Activated T-cell treated with anti-CD3 and anti-CD28 coated beads, Interleukin-2, amount 50 U/mL, for 72 hours (primary cell): ENCODE measurements around the gene DESI2. TPM values are rescaled to one million over a fixed set of nuclear protein-coding genes. Genes with fewer than 3 reads are reported as not detected.
"Not testable (repeated sequence)": the region's sequence is repeated elsewhere in the genome, so short reads cannot be mapped to it uniquely, and the experiment has no call there.

ENCODE experiments used
- ATAC-seq, 2 donors: fragments of 150-1000 bp; cut with Tn5 transposase; replicated peaks in 1 of 2; 2 replicates each; pipeline ENCODE4 v1.10.0; 2021; ENCODE audit warnings: moderate library complexity in 2 of 2, mild to moderate bottlenecking in 1 of 2
- DNase-seq, 2 donors: peaks; one replicate each; pipeline ENCODE4 v3.0.0; 2021 to 2022; ENCODE audit warnings: mixed read lengths in 1 of 2
- H3K27ac Mint-ChIP-seq: one replicate; pipeline ENCODE4 v1.8.0; 2022; ENCODE audit warnings: mild to moderate bottlenecking, moderate library complexity, mixed read lengths
- H3K27me3 Mint-ChIP-seq: one replicate; pipeline ENCODE4 v1.8.0; 2022; ENCODE audit warnings: low read depth, mixed read lengths
- H3K36me3 Mint-ChIP-seq, 2 donors: one replicate each; pipeline ENCODE4 v1.8.0; 2022; ENCODE audit warnings: mixed read lengths in 2 of 2, mild to moderate bottlenecking in 1 of 2; ENCODE audit not compliant: insufficient read depth in 2 of 2
- H3K4me1 Mint-ChIP-seq: one replicate; pipeline ENCODE4 v1.8.0; 2022; ENCODE audit warnings: low read depth, mixed read lengths
- H3K4me3 Mint-ChIP-seq, 2 donors: one replicate each; pipeline ENCODE4 v1.8.0; 2022; ENCODE audit warnings: mild to moderate bottlenecking in 2 of 2, mixed read lengths in 2 of 2, moderate library complexity in 2 of 2
- H3K9me3 Mint-ChIP-seq, 2 donors: one replicate each; pipeline ENCODE4 v1.8.0; 2022; ENCODE audit warnings: mixed read lengths in 2 of 2
- total RNA-seq, 2 donors: library from RNA; stranded (reverse); gene quantifications; one replicate each; pipeline ENCODE4 v1.2.3, GENCODE V29; 2022

Gene DESI2
- total RNA-seq, 2 donors from 2014 or later: 35.0 to 41.0 TPM

DNA sequence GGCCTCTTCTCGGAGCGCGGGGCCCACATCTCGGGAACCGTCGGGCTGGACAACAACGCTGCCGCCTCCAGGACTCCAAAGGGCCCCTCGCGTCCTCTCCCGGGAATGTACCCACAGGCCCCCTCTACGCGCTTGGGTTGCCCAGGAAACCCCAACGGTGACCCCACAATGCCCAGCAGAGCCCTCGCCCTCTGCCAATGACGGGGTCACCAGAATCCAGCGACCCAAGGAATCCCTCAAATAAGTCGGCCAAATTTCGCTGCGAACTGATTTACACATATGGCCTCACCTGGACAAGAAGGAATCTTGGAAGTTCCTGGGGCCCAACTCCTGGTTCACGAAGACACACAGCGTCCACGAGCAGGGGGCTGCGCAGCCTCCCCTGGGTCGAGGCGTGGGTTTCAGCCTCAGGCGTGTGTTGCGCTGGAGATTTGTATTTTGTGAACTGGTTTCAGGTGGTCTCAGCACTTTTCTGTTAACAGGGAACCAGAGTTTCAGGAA lies 78.1 kb downstream of the DESI2 start:
- DNase-seq: no peak

DNA sequence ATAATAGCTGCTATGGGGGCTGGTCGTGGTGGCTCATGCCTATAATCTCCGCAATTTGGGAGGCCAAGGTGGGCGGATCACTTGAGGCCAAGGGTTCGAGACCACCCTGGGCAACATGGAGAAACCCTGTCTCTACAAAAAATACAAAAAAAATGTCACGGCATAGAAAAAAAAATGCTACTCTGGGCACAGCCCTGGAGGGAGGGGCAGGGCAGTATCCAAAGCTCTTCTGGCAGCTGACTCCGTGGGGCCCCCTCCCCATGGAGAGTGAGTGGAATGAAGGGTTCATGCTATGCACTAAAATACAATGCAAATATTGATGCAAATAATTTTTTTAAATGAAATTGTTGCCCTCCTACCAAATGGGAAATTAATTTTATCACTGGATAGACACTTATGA lies 78.7 kb downstream of the DESI2 start:
- no peaks in the 10 kb centered on the region for H3K9me3 Mint-ChIP-seq
- peaks cover 13% of the 10 kb centered on the region for H3K4me1 Mint-ChIP-seq
- ATAC-seq (no peak), DNase-seq (no peak)
- H3K36me3 Mint-ChIP-seq: peaks cover 0 to 2% of the 10 kb centered on the region in 2 donors
- H3K4me3 Mint-ChIP-seq: peak overlapping the region; percentile 14 to 81
- peaks cover 16% of the 10 kb centered on the region for H3K27me3 Mint-ChIP-seq
- no peak overlapping the region for H3K27ac Mint-ChIP-seq

More for the DNA sequence above, 78.1 kb downstream of the DESI2 start:
- peaks cover 16% of the 10 kb centered on the region for H3K27me3 Mint-ChIP-seq
- peaks cover 13% of the 10 kb centered on the region for H3K4me1 Mint-ChIP-seq
- no peaks in the 10 kb centered on the region for H3K9me3 Mint-ChIP-seq
- peak overlapping the region; percentile 81 to 82 for H3K4me3 Mint-ChIP-seq
- no peak overlapping the region for H3K27ac Mint-ChIP-seq
- H3K36me3 Mint-ChIP-seq: peaks cover 0 to 2% of the 10 kb centered on the region in 2 donors
- ATAC-seq: no peak

DNA sequence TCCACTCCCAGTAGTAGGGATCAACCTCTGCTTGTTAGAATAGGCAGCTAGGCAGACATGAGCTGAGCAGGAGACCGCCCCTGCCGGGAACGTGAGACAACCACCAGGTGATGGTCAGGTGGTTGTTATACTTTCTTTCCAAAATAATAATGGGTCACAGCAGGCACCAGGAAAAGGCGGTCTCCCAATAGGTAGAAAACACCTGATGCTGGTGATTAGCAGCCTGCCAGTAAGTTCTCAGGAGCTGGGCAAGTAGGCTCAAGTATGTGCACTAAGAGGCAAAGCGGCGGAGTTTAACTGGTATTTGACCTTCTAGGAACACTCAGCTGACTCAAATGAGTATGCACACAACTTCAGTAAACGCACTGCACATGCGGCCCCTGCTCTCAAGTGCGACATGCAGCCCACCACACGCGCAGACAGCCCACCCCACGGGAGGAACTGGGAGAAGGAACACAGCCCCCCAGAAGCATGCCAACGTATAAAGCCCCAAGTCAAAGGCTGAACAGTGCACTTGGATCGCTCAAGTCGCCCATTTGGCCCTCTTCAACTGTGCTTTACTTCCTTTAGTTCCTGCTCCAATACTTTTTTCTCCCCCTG lies 80.0 kb downstream of the DESI2 start:
- DNase-seq (no peak), ATAC-seq (no peak)
- H3K27me3 Mint-ChIP-seq: peaks cover 16% of the 10 kb centered on the region
- H3K36me3 Mint-ChIP-seq: peaks cover 0 to 2% of the 10 kb centered on the region in 2 donors
- H3K4me1 Mint-ChIP-seq: peaks cover 13% of the 10 kb centered on the region
- H3K27ac Mint-ChIP-seq: no peak overlapping the region
- no peaks in the 10 kb centered on the region for H3K9me3 Mint-ChIP-seq
- no peak overlapping the region for H3K4me3 Mint-ChIP-seq

DNA sequence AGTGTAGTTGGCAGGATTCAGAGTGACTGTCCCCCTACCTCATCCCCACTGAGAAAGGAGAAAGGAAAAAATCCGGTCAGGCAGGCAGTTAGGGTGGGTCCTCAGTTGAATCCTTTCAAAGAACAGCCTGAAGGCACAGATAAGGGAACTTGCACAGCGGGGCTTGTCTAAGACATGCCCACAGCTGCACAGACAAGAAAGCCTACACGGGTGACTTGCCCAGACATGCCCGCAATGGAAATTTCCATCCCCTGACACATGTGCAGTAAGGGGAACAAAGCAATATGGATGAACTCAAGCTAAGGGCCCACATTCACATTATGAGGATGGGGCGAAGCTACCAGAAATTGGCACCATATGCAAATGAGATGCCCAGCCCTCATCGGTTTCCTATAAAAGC lies 82.5 kb downstream of the DESI2 start:
- Mint-ChIP-seq H3K9me3 (no peaks in the 10 kb centered on the region), H3K27me3 (peaks cover 16% of the 10 kb centered on the region), H3K27ac (no peak overlapping the region), H3K4me3 (no peak overlapping the region), H3K36me3 (no peaks in the 10 kb centered on the region), H3K4me1 (no peaks in the 10 kb centered on the region)
- DNase-seq (peak in 1 of 2 donors; percentile 17), ATAC-seq (no peak)

DNA sequence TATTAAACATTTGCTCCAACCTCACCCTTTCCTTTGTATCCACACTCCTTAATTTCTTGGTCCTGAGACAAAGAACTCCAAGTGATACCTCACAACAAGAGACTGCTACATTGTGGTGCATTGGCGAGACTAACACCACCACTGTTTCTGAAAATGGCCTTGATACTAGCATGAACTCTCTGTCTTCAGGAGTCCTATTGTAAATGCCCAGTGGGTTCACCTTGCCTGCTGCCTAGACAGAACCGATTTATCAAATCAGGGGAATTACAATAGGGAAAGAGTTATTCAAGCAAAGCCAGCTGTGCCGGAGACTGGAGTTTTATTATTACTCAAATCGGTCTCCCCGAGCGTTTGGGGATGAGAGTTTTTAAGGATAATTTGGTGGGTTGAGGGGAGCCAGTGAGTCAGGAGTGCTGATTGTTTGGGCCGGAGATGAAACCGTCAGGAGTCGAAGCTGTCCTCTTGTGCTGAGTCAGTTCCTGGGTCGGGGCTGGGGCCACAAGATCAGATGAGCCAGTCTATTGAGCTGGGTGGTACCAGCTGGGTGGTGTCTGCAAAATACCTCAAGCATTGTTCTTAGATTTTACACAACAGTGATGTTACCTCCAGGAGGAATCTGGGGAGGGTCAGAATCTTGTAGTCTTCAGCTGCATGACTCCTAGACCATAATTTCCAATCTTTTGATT lies 83.1 kb downstream of the DESI2 start:
- Mint-ChIP-seq H3K27ac (no peak overlapping the region), H3K4me1 (no peaks in the 10 kb centered on the region), H3K9me3 (no peaks in the 10 kb centered on the region), H3K4me3 (no peak overlapping the region), H3K27me3 (peaks cover 14% of the 10 kb centered on the region), H3K36me3 (no peaks in the 10 kb centered on the region)
- ATAC-seq: peak in 1 of 2 donors; percentile 81
- peak in 1 of 2 donors; percentile 39 for DNase-seq

DNA sequence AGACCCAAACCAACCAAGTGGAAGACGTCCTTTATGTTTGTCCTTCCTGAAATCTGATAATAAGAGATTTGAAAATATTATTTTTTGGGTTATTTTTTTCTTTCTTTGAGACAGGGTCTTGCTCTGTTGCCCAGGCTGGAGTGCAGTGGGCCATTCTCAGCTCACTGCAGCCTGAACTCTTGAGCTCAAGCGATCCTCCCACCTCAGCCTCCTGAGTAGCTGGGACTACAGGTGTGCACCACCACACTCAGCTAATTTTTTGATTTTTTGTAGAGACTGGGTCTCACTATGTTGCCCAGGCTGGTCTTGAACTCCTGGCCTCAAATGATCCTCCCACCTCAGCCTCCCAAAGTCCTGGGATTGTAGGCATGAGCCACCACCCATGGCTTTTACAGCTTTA lies 86.2 kb downstream of the DESI2 start:
- not testable (repeated sequence) for H3K4me3 Mint-ChIP-seq, H3K36me3 Mint-ChIP-seq, H3K27me3 Mint-ChIP-seq, H3K4me1 Mint-ChIP-seq, ATAC-seq, H3K27ac Mint-ChIP-seq, H3K9me3 Mint-ChIP-seq, DNase-seq

DNA sequence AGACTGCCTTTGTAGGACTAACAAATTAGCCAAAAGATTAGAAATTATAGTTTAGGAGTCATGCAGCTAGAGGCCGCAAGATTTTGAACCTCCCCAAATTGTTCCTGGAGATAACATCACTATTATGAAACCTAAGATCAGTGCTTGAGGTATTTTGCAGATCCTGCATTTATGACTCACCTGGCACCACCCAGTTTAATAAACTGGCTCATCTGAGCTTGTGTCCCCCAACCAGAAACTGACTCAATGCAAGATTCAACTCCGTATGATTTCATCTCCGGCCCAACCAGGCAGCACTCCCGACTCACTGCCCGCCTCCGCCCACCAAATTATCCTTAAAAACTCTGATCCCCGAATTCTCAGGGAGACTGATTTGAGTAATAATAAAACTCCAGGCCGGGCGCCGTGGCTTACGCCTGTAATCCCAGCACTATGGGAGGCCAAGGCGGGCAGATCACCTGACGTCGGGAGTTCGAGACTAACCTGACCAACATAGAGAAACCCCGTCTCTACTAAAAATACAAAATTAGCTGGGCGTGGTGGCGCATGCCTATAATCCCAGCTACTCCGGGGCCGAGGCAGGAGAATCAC lies 87.2 kb downstream of the DESI2 start:
- H3K27ac Mint-ChIP-seq, H3K9me3 Mint-ChIP-seq, H3K27me3 Mint-ChIP-seq, H3K4me1 Mint-ChIP-seq, H3K36me3 Mint-ChIP-seq, ATAC-seq, DNase-seq, H3K4me3 Mint-ChIP-seq: not testable (repeated sequence)

DNA sequence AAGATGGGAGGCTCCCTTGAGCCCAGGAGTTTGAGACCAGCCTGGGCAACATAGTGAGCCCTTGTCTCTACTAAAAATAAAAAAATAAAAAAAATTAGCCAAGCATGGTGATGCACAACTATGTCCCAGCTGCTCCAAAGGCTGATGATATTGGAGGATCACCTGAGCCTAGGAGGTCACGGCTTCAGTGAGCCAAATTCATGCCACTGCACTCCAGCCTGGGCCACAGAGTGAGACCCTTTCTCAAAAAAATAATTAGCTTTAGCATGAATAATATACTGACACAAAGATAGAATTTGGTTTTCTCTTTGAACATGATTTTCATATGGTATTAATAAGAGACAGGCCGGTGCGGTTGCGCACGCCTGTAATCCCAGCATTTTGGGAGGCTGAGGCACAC lies 88.8 kb downstream of the DESI2 start:
- ATAC-seq: no peak
- H3K36me3 Mint-ChIP-seq: no peaks in the 10 kb centered on the region
- H3K27ac Mint-ChIP-seq: no peak overlapping the region
- no peaks in the 10 kb centered on the region for H3K9me3 Mint-ChIP-seq
- H3K27me3 Mint-ChIP-seq: no peaks in the 10 kb centered on the region
- no peak for DNase-seq
- no peak overlapping the region for H3K4me3 Mint-ChIP-seq
- H3K4me1 Mint-ChIP-seq: no peaks in the 10 kb centered on the region

DNA sequence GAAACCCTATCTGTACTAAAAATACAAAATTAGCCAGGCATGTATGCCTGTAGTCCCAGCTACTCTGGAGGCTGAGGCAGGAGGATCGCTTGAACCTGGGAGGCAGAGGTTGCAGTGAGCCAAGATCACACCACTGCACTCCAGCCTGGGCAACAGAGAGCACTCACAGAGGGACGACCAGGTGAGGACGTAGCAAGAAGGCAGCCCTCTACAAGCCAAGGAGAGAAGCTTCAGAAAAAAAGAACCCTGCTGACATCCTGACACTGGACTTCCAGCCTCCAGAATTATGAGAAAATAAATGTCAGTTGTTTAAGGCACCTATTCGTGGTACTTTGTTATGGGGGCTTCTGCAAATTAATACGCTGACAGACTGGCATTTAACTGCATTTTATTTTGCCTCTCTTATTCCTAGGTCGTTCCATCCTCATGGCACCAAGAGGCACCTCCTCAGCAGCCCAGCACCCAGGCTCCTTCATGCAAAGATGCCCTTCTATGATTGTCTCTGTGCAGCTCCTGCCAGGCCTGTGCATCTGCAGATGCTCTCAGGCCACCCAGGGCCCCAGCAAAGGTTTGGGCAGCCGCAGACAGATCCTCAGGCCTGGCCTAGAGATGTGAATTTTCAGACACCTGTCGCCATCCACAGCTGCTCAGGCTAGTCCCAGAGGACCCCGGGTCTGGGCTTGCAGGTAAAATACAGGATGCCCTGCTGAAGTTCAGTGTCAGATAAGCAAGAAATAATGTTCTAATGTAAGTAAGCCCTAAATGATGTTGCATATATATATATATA lies 96.5 kb downstream of the DESI2 start:
- Mint-ChIP-seq H3K27ac (no peak overlapping the region), H3K9me3 (no peaks in the 10 kb centered on the region)
- no peak for ATAC-seq

DNA sequence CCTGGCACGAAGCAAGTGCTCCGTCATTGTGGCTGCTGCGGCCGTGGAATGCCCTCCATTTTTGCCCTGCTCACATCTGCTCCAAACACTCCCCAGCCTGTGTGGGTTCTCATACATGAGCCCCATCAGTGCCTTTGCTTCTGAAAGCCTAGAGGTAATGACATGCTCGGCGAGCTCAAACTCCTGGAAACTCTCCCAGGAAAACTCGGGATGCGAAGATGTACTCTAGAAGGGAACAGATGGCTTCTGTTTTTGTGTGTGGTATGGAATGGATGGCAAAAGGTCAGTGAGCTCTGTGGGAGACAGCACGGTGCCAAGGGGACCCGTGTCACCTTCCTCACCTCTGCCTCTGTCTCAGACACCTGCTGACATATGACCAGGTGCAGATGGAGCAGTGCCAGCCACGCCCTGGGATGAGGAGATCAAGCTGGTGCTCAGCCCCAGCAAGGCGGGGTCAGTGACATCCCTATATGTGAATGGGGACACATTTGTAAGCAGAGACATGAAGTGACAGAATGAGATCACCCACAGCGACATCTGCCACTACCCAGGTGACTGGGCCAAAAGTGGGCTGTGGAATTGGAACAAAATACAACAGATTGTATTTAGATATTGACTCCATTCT lies 98.5 kb downstream of the DESI2 start:
- ATAC-seq: no peak
- Mint-ChIP-seq H3K36me3 (no peaks in the 10 kb centered on the region), H3K4me1 (no peaks in the 10 kb centered on the region), H3K27ac (no peak overlapping the region), H3K4me3 (no peak overlapping the region), H3K27me3 (no peaks in the 10 kb centered on the region), H3K9me3 (no peaks in the 10 kb centered on the region)
- no peak for DNase-seq

More for the DNA sequence above, 96.5 kb downstream of the DESI2 start:
- Mint-ChIP-seq H3K36me3 (no peaks in the 10 kb centered on the region), H3K4me3 (no peak overlapping the region), H3K4me1 (no peaks in the 10 kb centered on the region), H3K27me3 (no peaks in the 10 kb centered on the region)
- no peak for DNase-seq

DNA sequence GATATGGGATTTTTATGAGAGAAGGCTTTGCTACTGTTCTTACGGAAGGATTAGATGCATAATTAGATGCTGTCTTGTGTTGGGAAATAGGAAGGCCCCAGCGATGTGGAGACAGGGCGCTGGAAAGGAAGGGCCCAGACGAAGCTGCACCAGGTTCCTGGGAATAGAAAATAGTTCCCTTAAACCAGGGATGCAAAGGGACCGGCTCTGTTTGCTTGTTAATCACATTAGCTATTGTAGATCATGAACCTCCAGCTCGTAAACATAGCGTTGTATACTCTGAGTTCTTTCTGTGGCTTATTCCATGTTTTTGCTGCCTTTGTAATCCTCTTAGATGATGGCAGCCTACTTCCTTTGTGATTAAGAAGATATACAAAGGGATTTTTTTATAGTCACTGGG lies 102.7 kb downstream of the DESI2 start:
- ATAC-seq (no peak), DNase-seq (no peak)
- Mint-ChIP-seq H3K9me3 (no peaks in the 10 kb centered on the region), H3K36me3 (no peaks in the 10 kb centered on the region), H3K27me3 (no peaks in the 10 kb centered on the region), H3K4me1 (no peaks in the 10 kb centered on the region), H3K4me3 (no peak overlapping the region), H3K27ac (no peak overlapping the region)

DNA sequence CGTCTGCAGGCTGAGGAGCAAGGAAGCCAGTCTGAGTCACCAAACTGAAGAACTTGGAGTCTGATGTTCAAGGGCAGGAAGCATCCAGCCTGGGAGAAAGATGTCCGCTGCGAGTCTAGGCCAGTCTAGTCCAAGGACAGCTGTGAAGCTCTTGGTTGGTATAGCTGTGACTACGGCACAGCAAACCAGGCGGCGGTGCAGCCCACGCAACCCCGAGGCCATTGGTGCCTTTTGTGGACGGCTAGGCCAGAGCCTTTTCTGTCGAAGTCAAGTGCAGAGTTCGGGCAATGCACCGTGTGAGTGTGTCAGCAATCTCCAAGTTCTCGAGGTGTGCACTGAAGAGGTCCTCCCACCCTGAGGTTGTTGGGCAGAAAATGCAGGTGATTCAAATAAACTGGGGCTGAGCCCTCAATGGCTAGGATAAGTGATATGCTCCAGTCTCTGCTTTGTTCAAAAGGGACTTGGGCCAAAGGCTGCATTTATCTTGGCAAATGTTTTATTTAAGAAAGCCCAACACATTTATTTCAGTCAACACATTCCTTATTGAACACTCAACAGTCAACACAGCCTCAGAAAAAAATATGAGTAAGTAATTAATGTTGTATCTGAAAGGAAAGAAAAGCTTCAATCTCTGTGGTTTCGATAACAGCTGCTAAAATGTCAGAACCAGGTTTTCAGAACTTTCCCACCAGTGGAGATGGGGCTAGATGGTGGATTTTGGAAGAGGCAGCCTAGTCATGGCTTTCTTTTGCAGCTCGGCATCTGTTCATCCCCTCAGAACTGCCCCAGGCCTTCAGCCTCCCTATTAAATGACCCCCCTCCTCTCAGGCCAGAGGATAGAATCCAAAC lies 104.4 kb downstream of the DESI2 start:
- no peak for ATAC-seq
- peaks cover under 1% of the 10 kb centered on the region for H3K27me3 Mint-ChIP-seq
- H3K4me3 Mint-ChIP-seq: no peak overlapping the region
- H3K27ac Mint-ChIP-seq: no peak overlapping the region
- no peaks in the 10 kb centered on the region for H3K36me3 Mint-ChIP-seq
- H3K9me3 Mint-ChIP-seq: no peaks in the 10 kb centered on the region
- no peak for DNase-seq
- H3K4me1 Mint-ChIP-seq: no peaks in the 10 kb centered on the region
